ENCODE results near the gene HOXD8.

HOXD8 gene

DNA sequence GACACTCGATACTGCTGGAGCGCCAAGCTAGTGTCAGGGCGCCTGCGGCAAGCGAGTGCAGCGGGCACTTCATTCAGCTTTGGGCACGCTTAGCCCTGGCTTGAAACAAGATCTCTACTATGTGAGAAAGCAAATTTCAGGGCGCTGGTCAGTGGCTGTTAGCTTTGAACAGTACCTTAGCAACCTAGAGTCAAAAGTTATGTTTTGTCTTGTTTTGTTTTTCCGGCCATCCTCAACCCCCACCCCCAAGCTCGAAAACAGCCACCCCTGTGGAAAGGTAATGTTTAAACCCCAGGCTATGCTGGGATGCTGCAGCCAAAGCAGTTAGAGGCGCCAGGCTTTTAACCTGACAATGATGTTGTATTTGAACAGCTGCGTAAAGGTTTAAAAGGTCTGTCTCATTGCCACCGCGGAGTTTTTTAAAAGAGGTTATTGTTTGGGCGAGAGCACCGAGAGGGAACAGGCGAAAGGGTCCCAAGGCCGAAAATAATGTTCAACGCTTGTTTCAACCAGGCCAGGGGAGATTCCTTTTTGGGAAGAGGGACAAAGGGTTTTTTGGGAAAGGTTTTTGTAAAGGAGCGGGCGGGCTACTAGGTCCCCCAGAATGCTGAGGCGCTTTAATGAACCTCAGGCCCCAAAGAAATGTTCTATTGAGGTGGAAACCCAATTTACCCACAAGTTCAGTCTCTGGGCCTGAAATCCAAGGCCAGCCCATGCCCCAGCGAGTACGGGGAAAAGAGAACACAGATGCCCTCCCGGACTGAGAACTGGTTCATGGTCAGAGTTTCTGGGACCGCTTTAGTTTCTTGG, 15.2 kb upstream of the HOXD8 start:
- Histone ChIP-seq H3K4me3 (ENCODE audit: low read length) (no peak overlapping the region), H3K9ac (ENCODE audit: low read length) (no peak overlapping the region), H3K36me3 (ENCODE audit: control insufficient read depth, insufficient read depth, low read length, severe bottlenecking) (no peaks in the 10 kb centered on the region), H3K4me1 (ENCODE audit: control insufficient read depth, insufficient read depth, low read length) (peaks cover 5% of the 10 kb centered on the region), H3K9me3 (ENCODE audit: control insufficient read depth, low read length) (peaks cover 9% of the 10 kb centered on the region), H3K27me3 (replicated peaks; ENCODE audit: control insufficient read depth, insufficient read depth, low read length) (peaks cover 92% of the 10 kb centered on the region)
- no peak for DNase-seq (ENCODE audit: low read depth)

DNA sequence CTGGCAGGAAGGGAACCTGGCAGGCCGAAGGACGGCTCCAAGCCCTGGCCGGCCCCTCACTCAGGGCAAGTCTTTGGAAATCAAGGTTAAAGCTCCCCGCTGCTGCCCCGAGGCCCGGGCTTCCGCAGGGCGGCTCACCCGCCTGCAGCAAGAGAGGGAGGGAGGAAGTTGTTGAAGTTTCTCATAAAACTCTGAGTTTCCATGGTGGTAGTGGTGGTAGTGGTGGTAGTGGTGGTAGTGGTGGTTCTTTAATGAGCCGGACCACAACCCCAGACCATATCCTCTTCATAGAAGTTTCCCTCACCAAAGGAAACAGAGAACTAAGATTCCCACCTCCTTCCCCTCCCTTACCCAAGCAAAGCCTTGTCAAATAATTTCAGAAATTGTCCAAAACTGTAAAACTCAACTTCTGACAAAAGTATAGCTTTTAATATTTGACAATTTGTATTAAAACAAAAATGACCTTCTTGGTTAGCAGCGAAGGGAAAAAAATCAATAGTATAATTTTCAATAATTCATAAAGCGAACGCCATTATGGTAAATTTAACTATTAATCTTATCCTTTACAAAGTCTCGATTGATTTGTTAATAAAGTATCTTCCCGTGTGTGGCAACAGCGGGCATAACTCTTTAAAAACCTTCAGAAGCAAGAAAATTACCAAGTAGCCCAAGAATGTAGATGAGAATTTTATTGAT, 14.4 kb upstream of the HOXD8 start:
- Histone ChIP-seq H3K4me1 (ENCODE audit: control insufficient read depth, insufficient read depth, low read length) (peaks cover 5% of the 10 kb centered on the region), H3K36me3 (ENCODE audit: control insufficient read depth, insufficient read depth, low read length, severe bottlenecking) (no peaks in the 10 kb centered on the region), H3K9ac (ENCODE audit: low read length) (no peak overlapping the region), H3K4me3 (ENCODE audit: low read length) (no peak overlapping the region), H3K9me3 (ENCODE audit: control insufficient read depth, low read length) (peaks cover 9% of the 10 kb centered on the region), H3K27me3 (replicated peaks; ENCODE audit: control insufficient read depth, insufficient read depth, low read length) (peaks cover 92% of the 10 kb centered on the region)
- DNase-seq (ENCODE audit: low read depth) = no peak

DNA sequence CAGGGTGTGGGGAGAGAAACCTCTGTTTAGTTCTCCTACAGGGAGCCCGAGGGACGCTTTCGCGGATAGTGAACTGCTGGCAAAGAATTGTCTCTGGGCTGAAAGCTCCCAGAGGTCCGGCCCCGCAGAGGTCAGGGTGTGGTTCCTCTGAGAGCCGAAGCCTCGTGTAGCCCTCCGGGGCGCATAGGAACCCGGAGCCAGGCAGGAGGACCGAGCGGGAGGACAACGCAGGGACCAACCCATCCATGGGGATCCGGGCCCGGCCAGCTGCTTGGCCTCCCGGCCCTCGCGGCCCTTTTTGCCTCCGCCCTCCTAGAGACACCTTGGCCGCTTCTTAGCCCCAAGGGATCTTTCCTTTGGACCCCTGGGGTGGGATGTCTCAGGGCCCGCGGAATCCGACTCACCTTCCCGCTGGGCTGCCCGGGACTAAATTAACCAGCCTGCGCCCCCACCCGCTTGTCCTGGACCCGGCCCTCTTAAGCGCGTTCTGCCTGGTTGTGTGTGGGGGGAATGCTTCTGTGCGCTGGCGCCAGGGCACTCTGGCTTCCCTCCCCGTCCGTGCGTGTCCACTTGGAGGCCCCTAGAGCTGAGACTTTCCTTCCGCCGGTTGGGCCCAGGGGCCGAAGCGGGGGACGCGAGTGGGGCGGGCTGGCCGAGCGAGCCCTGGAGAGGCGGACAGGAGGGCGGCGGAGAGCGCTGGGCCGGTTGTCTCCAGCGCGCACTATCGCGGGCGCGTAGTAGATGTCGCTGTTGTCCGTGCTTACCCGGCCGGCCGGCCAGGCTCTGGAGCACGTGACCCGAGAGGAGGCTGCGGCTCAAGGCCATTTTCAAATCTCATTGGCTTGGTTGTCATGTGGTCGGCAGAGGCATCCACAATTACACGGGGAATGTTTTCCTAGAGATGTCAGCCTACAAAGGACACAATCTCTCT, 13.4 kb upstream of the HOXD8 start, which contains the start of gene HOXD10:
HOXD10 (plus strand) TSS at position 896 of the 931 bp plus-strand sequence. CDS start 56 bp downstream, outside the sequence.
- DNase-seq (ENCODE audit: low read depth) = no peak
- H3K9me3 ChIP-seq (ENCODE audit: control insufficient read depth, low read length) = peaks cover 9% of the 10 kb centered on the region
- peaks cover 5% of the 10 kb centered on the region for H3K4me1 ChIP-seq (ENCODE audit: control insufficient read depth, insufficient read depth, low read length)
- H3K9ac ChIP-seq (ENCODE audit: low read length) = peak within 1 kb of the TSS; percentile 62
- peak within 1 kb of the TSS; percentile 73 for H3K4me3 ChIP-seq (ENCODE audit: low read length)
- H3K27me3 ChIP-seq (replicated peaks; ENCODE audit: control insufficient read depth, insufficient read depth, low read length) = peaks cover 92% of the 10 kb centered on the region
- H3K36me3 ChIP-seq (ENCODE audit: control insufficient read depth, insufficient read depth, low read length, severe bottlenecking) = no peaks in the 10 kb centered on the region

- Histone ChIP-seq H3K9me3 (ENCODE audit: control insufficient read depth, low read length) (peaks cover 9% of the 10 kb centered on the region), H3K9ac (ENCODE audit: low read length) (no peak overlapping the region), H3K4me1 (ENCODE audit: control insufficient read depth, insufficient read depth, low read length) (peaks cover 5% of the 10 kb centered on the region), H3K36me3 (ENCODE audit: control insufficient read depth, insufficient read depth, low read length, severe bottlenecking) (no peaks in the 10 kb centered on the region), H3K27me3 (replicated peaks; ENCODE audit: control insufficient read depth, insufficient read depth, low read length) (peaks cover 86% of the 10 kb centered on the region), H3K4me3 (ENCODE audit: low read length) (peak overlapping the region; percentile 73)
- DNase-seq (ENCODE audit: low read depth) = no peak
These were observed 12.2 kb upstream of the HOXD8 start for GRCh38 chr2:176117162-176117822.

- Histone ChIP-seq H3K36me3 (ENCODE audit: control insufficient read depth, insufficient read depth, low read length, severe bottlenecking) (no peaks in the 10 kb centered on the region), H3K9ac (ENCODE audit: low read length) (no peak overlapping the region), H3K4me1 (ENCODE audit: control insufficient read depth, insufficient read depth, low read length) (peaks cover 5% of the 10 kb centered on the region), H3K4me3 (ENCODE audit: low read length) (no peak overlapping the region), H3K9me3 (ENCODE audit: control insufficient read depth, low read length) (peaks cover 9% of the 10 kb centered on the region), H3K27me3 (replicated peaks; ENCODE audit: control insufficient read depth, insufficient read depth, low read length) (peaks cover 80% of the 10 kb centered on the region)
- no peak for DNase-seq (ENCODE audit: low read depth)
These were observed 11.6 kb upstream of the HOXD8 start for GRCh38 chr2:176117823-176118371.

DNA sequence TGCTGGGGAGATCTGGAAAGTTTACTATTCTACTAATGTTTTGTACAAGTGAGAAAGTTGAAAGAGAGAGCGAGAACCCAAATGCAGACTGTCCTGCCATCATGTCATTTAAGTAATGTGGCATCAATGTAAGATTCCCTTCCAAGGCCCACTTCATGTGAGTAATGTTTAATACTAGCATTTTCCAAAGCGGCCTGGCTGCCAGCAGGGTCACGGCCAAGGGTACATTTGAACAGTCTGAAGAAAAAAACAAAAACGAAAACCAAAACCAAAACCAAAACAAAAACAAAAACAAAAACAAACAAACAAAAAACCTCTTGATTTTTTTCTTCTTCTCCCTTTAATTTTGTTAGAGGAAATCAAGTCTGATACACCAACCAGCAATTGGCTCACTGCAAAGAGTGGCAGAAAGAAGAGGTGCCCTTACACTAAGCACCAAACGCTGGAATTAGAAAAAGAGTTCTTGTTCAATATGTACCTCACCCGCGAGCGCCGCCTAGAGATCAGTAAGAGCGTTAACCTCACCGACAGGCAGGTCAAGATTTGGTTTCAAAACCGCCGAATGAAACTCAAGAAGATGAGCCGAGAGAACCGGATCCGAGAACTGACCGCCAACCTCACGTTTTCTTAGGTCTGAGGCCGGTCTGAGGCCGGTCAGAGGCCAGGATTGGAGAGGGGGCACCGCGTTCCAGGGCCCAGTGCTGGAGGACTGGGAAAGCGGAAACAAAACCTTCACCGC, 10.7 kb upstream of the HOXD8 start:
- Histone ChIP-seq H3K4me1 (ENCODE audit: control insufficient read depth, insufficient read depth, low read length) (peaks cover 5% of the 10 kb centered on the region), H3K4me3 (ENCODE audit: low read length) (no peak overlapping the region), H3K36me3 (ENCODE audit: control insufficient read depth, insufficient read depth, low read length, severe bottlenecking) (no peaks in the 10 kb centered on the region)

DNA sequence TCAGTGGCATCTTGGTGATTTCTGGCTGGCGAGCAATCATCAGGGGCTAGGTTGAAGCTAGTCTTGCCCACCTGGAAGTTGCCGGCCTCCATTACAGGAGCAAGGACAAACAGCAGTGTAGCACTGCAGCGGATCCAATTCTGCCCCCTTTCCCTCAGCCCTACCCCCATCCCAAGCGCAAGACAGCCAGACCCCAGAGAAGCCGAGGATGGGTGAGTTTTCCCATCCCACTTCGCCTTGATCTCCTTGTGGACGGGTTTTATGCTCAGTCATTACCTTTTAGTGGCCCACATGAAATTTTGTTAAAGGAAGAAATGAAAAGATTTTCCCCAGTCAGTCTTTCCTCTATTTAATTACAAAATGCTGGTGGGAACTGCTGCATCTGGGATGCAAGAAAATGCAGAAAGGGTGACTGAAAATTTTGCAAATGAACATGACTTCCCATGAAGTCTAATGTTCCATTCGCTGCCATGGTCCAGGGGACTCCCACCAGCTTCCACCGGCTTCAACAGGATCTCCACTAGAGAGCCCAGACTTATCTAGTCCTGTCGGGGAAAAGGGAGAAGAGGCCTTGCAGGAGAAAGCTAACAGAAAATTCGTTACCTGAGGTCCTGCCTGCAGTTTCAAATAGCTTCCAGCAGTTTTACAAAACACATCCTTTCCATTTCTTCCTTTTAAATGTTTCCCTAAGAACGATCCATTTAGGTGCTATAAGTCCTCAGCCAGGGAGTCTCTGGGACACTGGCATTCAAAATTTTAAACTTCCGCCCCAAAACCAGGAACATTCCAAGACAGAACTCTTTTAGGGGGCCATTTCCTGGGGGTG, 8.9 kb upstream of the HOXD8 start:
- H3K9me3 ChIP-seq (ENCODE audit: control insufficient read depth, low read length) = peaks cover 9% of the 10 kb centered on the region
- H3K4me3 ChIP-seq (ENCODE audit: low read length) = no peak overlapping the region
- H3K4me1 ChIP-seq (ENCODE audit: control insufficient read depth, insufficient read depth, low read length) = peaks cover 5% of the 10 kb centered on the region
- peaks cover 56% of the 10 kb centered on the region for H3K27me3 ChIP-seq (replicated peaks; ENCODE audit: control insufficient read depth, insufficient read depth, low read length)
- no peaks in the 10 kb centered on the region for H3K36me3 ChIP-seq (ENCODE audit: control insufficient read depth, insufficient read depth, low read length, severe bottlenecking)
- no peak for DNase-seq (ENCODE audit: low read depth)
- H3K9ac ChIP-seq (ENCODE audit: low read length) = no peak overlapping the region

More for the DNA sequence above, 10.7 kb upstream of the HOXD8 start:
- Histone ChIP-seq H3K9ac (ENCODE audit: low read length) (no peak overlapping the region), H3K27me3 (replicated peaks; ENCODE audit: control insufficient read depth, insufficient read depth, low read length) (peaks cover 72% of the 10 kb centered on the region), H3K9me3 (ENCODE audit: control insufficient read depth, low read length) (peaks cover 9% of the 10 kb centered on the region)
- DNase-seq (ENCODE audit: low read depth) = no peak

GRCh38 chr2:176121190-176122051, 8.1 kb upstream of the HOXD8 start:
- DNase-seq (ENCODE audit: low read depth) = no peak

More at GRCh38 chr2:176121190-176122051, 8.1 kb upstream of the HOXD8 start:
- Histone ChIP-seq H3K9me3 (ENCODE audit: control insufficient read depth, low read length) (peaks cover 9% of the 10 kb centered on the region), H3K27me3 (replicated peaks; ENCODE audit: control insufficient read depth, insufficient read depth, low read length) (peaks cover 49% of the 10 kb centered on the region), H3K9ac (ENCODE audit: low read length) (peak overlapping the region; percentile 86), H3K4me1 (ENCODE audit: control insufficient read depth, insufficient read depth, low read length) (peaks cover 5% of the 10 kb centered on the region), H3K4me3 (ENCODE audit: low read length) (peak overlapping the region; percentile 89), H3K36me3 (ENCODE audit: control insufficient read depth, insufficient read depth, low read length, severe bottlenecking) (no peaks in the 10 kb centered on the region)

Data from adipocyte (in vitro differentiated cells).